Fibroblast of peridontal ligament (primary cell): ENCODE measurements around the gene DLEC1.
"Not testable (repeated sequence)": the region's sequence is repeated elsewhere in the genome, so short reads cannot be mapped to it uniquely, and the experiment has no call there.

Experiments used
- DNase-seq: peaks from one replicate; pipeline ENCODE4 v3.0.0-alpha.2; 2010; ENCODE audit errors: extremely low read depth

Gene DLEC1

DNA sequence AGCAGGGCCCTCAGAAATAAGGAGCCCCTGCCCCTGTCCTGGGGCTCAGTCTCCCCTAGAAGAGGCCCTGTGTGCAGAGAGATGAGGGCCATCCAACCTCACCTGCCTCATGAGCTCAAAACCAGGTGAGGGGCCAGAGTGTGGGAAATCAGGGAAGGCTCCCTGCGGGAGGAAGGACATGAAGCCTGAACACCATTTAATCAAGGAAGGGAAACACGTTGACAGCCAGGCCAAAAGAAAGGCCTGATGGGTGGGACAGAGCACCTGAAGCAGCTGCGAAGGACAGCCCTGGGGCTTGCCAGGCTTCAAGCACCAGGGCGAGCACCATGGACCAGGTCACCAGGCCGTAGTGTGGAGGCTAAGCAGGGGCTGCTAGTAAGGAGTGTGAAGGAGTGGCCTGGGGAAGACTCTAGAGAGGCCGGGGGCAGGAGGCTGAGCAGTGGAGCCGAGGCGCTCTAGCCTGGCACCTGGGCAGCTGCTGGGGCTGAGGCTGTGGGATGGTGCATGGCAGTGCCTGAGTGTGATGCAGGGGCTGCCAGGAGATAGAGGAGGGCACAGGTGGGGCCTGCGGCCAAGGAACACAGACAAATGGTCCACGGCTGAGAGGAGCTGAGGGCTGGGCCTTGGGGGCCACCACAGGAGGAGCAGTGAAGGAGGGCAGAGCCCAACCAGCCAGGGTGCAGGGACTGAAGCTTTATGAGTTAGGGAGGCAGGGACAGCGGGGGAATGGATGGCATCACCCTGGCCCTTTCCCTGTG lies 81.9 kb downstream of the DLEC1 start:
- no peak for DNase-seq

DNA sequence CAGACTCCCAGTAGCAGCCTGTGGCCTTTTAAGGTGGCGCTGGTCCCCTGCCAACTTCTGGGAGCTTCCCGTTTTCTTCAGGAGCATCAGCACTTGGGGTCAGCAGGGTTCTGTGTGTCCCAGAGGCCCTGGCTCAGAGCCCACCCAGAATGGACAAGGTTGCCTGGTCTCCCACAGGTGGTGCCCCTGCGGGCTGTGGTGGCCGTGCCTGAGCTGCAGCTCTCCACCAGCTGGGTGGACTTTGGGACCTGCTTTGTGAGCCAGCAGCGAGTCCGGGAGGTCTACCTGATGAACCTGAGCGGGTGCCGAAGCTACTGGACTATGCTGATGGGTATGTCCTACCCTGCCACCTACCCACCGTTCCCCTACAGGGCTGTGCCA lies 82.4 kb downstream of the DLEC1 start:
- no peak for DNase-seq

DNA sequence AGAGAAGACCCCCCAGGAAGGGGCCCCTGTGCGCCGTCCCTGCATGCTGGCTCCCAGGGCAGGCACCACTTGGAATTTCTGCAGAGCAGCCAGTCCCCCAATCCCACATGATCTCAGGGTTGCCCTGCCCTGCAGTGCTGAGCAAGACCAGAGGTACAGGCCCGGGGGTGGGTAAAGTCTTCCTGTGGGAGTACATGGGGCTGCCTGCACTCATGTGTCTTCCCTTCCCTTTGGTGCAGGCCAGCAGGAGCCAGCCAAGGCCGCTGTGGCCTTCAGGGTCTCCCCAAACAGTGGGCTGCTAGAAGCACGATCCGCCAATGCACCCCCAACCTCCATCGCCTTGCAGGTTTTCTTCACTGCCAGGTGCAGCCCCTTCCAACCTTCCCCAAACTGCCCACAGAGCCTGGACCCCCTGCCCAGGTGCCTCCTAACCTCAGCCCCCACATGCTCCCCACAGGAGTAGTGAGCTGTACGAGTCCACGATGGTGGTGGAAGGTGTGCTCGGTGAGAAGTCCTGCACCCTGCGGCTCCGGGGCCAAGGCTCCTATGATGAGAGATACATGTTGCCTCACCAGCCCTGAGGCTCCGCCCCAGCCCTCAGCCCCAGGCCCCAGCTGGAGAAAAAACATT lies 82.9 kb downstream of the DLEC1 start:
- no peak for DNase-seq

DNA sequence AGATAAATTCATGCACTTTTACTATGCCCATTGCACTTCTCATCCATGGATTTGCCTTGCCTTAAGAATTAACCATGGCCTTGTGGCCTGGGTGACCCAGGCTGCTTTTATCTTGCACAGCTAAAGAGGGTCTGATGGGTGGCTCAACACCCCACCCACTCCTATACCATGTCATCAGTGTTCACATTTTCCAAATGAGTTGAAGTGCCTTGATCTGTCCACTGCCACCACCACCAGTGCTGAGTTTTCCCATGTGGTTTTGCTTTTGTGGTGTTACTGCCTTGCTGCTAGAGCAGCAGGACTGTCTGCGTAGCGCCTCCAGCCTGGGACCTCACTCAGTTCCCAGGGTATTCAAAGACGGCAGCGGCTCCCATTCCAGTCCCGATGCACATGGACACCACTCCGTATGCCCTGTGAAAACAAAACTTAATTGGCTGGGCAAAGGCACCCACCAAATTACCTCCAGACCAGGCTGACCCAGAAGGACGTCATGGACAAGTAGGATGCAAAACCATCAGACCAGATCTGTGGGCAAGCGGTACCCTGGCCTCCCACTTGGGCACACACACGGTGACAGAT lies 83.8 kb downstream of the DLEC1 start:
- DNase-seq, result no peak

DNA sequence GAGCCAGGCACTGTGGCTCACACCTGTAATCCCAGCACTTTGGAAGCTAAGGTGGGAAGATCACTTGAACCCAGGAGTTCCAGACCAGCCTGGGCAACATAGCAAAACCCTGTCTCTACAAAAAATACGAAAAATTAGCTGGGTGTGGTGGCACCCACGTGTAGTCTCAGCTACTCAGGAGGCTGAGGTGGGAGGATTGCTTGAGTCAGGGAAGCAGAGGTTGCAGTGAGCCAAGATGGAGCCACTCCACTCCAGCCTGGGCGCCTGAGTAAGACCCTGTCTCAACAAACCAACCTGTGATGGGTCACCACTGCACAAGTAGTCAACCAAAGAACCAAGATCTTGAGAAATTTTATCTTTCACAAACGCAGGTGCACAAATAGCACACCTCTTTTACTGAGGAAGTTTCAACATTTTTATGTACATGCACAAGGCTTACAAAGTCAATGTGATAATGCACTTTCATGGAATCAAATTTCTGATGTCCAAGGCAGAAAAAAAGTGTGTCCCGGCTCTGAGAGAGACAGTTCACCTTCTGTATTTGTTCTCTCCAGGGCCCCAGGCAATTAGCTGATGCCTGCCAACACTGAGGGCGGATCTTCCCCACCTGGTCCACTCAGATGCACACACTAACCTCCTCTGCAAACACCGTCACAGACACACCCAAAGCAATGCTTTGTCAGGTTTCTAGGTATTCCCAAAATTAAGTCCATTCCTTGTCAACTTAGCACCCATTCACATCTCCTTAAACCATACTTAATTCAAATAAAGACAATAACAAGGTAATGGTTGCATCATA lies 85.5 kb downstream of the DLEC1 start:
- DNase-seq, result no peak

DNA sequence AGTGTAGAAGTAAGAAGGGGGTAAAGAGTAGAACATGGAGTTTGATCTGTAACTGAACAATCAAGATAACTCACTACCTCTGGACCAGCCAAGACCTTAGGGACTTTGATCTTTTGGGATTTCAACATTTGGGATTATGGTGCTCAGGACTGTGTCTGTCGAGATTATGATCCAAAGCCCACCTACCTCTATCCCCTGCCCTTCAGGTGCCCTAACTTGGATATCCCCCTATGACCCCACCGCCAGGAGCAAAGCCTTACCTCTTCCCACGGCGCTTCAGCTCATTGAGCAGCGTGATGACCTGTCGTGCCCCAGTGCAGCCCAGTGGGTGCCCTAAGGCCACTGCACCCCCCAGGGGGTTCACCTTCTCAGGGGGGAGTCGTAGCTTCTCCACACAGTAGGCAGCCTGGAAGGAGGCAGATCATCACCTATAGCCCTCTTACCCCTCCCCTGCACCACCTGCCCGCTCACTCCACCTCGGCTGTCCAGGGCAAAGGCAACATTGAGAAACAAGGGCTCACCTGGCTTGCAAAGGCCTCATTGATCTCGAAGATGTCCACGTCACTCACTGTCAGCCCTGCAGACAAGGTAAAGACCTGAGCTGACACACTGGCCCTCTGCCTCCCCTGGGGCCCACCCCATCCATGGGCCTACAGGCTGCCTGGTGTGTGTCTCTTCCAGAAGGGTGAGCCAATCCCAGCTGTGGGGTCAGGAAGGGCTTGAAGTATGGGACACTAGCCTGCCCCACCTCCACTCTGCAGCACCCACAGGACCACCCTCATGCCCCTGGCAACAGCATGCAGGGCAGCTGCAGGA lies 86.5 kb downstream of the DLEC1 start:
- DNase-seq, result no peak

DNA sequence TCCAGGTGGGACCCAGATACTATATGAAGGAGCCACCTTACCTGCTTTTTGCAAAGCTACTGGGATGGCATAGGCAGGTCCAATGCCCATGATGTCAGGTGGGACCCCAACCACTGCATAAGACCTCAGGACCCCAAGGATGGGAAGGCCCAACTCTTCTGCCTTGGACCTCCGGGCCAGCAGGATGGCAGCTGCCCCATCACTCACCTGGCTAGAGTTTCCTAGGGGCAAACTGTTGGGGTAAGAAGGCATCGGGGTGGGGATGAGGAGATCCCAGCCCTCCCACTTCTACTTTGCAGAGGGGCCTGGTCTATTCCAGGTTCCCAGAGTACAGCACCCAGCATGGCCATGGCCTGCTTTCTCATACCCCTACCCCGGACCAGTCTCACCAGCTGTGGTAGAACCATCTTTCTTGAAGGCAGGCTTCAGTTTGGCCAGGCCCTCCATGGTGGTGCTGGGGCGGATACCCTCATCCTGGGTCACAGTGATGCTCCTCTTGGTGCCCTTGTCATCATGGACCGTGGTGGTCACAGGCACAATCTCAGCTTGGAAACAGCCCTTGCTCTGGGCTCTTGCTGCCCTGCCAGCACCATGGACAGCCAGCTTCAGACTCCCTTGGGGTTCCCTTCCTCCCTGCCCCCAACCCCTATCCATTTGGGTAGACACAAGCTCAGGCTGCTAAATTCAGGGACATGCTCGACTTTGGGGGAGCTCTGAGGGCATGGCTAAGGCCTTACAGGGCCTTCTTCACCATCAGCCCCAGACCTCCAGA lies 87.3 kb downstream of the DLEC1 start:
- DNase-seq, result no peak

DNA sequence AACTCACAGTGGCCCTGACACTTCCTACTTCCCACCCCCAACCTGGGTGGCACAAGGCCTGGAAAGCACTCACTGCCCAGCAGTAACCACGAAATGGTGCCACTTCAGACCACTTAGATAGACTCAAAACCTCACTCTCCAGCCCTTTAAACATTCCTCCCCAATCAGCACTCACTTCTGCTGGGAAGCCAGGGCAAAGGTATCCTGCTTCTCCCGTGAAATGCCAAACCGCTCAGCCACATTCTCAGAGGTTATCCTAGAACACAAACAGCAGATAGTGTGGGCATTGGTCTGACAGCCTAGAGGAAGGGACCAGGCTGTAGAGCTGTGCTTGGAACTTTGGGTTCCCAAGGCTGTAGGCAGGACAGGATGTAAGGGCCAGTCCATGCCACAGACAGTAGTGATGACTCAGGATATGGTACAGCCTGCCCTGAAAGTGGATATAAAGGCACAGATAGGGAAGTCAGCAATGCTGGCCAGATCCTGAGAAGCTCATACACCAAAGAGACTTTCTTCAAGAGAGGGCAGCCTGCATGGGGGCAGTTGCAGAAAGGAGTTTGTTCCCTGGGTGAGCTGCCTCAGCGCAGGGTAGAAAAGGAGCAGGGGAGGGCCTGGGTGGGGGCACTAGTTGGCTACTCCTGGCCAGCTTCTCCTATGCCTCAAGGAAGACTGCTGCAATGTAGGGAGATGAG lies 88.7 kb downstream of the DLEC1 start:
- DNase-seq, result no peak

DNA sequence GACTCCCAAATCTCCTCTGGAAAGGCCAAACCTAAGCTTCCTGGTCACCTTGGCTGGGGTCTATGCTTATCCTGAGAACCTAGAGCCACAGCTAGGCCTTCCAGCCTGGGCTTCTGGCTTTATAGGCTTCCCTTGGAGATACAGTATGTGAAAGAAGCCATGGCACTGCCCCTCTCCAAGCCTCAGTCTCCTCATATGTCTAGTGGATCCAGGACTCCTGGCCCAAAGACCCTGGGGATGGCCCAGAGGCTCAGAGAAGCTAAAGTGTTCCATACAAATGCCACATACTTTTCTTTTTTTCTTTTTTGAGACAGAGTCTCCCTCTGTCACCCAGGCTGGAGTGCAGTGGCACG lies 89.3 kb downstream of the DLEC1 start:
- DNase-seq, result no peak

DNA sequence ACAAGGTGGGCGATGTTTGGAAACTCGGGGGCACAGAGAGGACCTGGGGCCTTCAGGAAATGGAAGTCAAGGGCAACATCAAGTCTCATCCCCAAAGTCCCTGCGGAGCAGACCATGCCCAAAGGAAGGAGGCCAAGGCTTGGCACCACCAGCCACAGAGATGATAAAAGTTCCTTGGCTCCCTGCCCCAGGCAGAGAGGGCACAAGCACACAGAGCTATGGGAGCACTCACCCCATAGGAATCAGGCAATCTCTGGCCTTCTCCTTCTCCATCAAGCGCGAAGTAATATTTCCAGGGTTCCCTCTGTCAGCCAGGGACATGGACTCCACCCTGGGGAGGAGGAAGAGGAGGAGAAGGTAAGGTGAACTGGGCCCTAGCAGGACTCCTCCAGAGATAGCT lies 90.0 kb downstream of the DLEC1 start:
- DNase-seq, result no peak

DNA sequence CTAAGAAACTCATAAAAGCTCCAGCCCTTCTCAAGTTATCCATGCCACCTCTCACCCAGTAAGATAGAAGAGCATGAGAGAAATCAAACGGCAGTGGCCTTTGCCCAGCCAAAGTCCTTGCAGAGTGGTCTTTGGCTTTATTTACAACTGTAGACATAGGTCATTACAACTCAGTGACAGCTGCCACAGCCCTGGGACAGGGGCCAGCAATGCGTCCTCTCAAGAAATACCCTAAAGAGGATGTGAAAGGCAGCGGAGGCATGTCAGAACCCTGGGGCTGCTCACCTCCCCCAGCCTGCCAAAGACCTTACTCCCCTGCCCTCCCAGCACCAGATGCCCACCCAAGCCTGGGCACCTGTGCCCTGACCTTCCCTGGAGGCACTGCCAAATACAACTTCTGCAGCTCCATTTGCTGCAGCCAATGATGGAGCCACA lies 91.6 kb downstream of the DLEC1 start:
- DNase-seq, result no peak

DNA sequence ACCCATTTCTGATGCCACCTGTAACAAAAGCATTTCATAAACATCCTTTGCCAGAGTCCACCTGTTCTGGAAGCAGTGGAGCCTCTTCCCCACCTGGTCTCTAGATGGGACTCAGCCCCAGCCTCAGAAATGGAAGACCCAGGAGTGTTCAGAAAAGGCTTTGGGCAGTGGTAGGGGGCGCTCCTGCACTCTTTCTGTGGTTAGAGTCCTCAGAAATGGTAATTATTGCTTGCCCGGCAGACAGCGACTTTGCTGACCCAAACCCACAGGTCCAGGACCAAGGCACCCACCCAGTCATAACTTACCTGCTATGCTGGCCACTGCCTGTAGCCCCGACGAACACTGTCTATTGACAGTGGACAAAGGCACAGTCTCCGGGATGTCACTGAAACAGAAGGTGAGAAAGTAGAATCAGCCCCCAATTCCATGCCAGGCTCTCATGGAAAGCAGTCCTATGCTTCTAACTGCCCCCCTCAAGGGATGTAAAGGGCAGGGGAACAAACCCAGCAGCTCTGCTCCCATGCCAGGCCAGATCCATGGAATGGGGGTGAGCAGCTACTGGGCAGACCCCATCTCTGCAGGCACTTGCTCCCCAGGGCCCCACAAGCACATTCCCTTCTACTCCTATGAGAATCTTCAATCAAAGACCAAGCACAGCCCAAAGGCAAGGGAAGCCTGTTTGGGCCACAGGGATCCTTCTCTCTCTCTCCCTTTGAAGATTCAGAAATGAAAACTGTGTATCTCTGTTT lies 92.8 kb downstream of the DLEC1 start:
- DNase-seq, result peak; percentile 39

DNA sequence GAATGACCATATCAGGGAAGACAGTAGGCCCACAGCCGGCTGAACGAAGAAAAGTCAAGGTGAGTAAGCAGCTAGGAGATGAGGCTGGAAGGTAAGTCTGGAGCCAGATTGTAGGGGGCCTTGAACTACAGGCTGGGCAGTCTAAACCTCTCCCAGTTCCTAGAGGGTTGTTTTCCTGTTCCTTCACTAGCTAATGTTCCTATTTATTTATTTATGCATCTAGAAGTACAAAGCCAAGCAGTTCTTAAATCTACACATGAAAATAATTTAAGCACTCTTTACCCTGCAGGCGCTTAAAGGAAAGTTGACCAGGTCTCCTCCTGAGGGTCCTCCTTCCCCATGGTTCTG lies 94.2 kb downstream of the DLEC1 start:
- no peak for DNase-seq

DNA sequence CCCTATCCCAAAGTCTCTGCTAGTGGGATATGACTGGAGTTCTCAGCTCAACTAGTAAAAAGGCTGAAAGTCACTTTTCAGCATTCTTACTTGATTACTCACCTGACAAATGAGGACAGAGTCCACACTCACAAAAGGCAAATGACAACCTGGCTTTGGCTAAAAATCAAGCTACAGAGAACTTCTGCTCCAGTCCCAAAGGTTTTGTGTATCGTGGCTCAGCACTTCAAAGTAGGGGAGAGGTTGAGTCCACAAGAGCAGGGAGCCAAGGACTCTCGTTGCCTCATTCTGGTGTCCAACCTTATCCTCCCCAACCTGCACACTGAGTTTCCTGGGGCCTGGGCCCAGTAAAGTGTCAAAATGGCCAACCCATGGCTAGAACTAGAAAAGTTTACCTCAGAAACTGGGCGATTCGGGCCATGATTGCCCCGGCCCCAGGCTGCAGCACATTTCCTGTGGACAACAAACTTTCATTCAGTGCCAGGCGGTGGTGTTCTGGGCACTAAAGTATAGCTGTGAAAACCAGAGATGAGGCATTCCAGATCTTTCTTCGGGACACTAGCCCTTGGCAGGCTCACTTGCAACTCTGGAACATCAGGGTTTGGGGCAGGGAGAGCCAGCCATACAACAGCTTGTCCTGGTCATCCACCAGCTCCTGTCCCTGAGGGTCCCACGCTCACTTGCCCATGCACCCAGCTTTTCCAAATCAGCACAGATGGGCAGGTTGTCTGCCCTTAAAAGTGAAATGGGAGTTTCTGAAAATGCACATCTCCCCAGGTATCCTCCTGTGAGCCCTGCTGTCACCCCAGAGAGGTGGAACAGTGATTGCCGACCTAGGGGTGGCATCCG lies 94.8 kb downstream of the DLEC1 start:
- no peak for DNase-seq

DNA sequence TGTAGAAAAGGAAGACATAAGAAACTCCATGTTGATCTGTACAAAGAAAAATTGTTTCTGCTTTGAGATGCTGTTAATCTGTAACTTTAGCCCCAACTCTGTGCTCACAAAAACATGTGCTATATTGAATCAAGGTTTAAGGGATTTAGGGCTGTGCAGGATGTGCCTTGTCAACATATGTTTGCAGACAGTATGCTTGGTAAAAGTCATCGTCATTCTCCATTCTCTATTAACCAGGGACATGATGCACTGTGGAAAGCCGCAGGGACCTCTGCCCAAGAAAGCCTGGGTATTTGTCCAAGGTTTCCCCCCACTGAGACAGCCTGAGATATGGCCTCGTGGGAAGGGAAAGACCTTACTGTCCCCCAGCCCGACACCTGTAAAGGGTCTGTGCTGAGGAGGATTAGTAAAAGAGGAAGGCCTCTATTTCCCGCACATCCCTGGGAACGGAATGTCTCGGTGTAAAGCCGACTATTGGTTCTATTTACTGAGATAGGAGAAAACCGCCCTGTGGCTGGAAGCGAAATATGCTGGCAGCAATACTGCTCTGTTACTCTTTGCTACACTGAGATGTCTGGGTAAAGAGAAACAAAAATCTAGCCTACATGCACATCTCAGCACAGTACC lies 95.6 kb downstream of the DLEC1 start:
- DNase-seq, result not testable (repeated sequence)

DNA sequence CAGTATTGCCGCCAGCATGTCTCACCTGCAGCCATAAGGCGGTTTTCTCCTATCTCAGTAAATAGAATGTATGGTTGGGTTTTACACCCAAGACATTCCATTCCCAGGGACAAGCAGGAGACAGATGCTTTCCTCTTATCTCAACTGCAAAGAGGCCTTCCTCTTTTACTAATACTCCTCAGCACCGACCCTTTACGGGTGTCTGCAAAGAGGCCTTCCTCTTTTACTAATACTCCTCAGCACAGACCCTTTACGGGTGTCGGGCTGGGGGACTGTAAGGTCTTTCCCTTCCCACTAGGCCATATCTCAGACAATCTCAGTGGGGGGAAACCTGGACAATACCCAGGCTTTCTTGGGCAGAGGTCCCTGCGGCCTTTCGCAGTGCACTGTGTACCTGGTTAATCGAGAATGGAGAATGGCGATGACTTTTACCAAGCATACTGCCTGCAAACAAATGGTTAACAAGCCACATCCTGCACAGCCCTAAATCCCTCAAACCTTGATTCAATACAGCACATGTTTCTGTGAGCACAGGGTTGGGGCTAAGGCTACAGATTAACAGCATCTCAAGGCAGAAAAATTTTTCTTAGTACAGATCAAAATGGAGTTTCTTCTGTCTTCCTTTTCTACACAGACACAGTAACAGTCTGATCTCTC lies 96.7 kb downstream of the DLEC1 start:
- not testable (repeated sequence) for DNase-seq

DNA sequence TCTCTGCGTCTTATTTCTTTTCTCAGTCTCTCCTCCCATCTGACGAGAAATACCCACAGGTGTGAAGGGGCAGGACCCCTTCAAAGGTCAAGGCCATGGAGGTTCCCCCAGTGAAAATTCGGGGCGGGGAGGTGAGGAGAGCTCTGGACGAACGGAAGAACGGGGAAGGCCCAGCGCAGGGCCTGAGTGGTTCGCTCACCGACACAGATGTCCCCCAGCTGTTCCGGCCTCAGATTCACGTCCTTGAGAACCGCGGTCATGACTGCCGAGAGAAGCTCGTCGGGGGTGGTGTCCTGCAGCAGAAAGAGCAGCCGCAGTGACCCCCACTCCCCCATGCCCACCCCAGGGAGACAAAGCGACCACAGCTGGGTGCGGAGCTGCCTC lies 97.4 kb downstream of the DLEC1 start:
- no peak for DNase-seq
